NCI-H2227 (cell line): ENCODE data around the gene CACNA1H.
"Not testable (repeated sequence)": the region's sequence is repeated elsewhere in the genome, so short reads cannot be mapped to it uniquely, and the experiment has no call there.

Source experiments
- DNase-seq: peaks from one replicate; lab custom pipeline; 2025; ENCODE audit not compliant: unreplicated experiment; lab: John Stamatoyannopoulos, UW

CACNA1H gene

DNA sequence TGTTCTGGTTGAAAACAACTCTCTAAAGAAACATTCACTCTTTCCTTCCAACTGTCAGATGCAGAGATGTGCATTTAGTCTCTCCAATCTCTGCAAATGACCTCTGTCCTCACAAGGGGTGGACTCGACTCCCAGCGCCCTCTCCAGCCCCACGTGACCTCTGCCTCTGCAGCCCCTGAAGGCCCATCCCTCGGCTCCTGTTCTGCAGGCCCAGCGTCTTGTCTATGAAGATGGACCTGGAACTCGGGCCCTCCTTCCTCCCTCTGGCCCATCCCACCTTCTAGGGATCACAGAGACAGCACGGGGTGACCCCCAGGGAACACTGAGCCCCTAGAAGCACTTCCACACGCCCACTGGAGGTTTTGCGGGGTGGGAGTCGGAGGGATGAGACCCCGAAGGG is 90.5 kb downstream of the CACNA1H start:
- not testable (repeated sequence) for DNase-seq

DNA sequence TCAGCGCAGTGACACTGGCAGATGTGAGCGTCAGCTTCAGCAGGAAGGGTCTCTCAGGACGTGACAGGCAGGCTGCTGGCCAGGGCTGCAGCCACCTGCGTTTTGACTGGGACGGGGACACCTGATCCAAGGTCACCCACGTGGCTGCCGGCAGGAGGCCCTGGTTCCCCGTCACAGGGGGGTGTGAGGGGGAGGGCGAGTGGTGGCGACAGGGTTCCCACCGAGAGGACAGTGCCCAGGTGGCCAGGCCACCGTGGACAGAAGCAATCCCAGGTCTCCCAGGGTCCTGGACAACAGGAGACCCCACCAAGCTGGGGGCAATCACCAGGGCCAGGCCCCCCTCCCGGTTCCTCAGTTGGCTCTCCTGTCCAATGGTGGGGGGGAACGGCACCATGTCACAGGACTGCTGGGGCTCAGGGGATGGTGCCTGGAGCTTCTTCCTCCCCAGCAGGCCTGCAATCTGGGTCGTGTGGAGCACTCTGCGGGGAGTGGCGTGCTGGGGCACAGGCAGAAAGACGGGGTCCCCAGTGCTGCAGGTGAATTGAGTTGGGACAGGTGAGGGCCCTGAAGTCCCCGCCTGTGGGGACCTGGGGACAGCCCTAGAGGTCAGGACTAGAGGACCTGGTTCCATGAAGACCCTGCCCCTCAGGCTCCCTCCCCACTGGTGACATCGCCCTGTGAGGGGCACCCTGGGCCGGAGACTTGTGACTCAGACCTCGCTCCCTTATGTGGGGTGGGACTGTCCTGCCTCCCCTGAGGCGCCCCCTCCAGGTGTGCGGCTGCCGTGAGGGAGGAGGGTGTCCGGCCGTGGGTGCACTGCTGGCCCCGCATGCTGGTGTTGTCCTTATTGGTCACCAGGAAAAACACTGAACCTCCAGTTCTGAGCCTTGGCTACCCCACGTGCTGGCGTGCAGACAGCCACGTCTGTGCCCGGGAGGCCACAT is 91.3 kb downstream of the CACNA1H start:
- not testable (repeated sequence) for DNase-seq

DNA sequence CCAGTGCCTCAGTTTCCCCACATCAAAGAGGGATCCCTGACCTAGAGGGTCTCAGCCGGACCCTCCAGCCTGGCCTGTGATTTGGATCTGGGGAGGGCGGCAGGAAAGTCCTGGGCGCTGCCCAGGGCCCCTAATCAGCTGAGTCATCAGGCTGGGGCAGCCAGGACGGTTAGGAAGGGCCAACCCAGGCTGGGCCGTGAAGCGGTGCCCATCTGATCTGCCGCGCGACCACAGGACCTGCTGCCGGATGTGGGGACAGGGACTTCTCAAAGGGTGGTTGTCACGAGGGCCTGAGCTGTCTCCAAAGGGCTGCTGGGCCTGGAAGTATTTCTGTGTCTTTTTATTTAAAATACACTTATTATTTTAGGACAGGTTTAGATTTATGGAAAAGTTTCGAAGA is 92.0 kb downstream of the CACNA1H start:
- DNase-seq: no peak

DNA sequence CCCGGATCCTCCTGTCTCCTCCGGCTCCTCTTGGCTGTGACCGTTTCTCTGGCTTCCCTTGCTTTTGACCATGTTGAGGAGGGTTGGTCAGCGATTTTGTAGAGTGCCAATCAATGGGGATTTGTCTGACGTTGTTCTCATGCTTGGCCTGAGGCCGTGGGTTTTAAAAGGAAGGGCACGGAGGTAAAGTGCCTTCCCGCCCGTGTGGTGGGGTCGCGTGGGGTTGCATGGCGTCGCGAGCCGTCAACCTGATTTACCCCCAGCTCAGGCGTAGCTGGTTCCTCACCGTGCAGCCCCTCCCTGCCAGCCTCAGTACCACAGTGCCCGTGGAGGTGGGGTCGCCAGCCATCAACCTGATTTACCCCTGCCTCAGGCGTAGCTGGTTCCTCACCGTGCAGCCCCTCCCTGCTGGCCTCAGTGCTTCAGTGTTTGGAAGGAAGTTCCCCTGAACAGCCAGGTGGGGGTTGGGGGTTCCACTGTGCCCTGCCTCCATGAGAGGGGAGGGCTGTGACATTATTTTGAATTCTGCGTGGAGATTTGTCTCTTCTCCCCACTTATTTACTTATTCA is 92.6 kb downstream of the CACNA1H start:
- no peak for DNase-seq

DNA sequence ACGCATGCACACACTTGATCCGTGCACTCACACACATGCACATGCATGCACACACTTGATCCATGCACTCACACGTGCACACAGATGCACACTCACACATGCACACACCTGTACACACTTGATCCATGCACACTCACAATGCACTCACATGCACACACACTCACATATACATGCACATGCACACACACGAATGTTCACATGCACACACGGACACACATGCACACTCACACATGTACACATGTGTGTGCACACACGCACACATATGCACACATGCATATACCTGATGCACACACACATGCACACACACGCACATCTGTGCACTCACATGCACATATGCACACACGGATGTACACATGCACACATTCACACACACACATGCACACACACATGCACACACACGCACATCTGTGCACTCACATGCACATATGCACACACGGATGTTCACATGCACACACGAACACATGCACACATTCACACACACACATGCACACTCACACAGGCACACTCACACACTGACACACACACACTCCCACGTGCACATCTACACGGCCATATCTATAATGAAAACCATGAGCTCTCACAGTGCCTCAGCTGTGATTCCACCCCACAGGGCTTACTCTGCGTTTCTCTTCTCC is 95.1 kb downstream of the CACNA1H start:
- DNase-seq: not testable (repeated sequence)

DNA sequence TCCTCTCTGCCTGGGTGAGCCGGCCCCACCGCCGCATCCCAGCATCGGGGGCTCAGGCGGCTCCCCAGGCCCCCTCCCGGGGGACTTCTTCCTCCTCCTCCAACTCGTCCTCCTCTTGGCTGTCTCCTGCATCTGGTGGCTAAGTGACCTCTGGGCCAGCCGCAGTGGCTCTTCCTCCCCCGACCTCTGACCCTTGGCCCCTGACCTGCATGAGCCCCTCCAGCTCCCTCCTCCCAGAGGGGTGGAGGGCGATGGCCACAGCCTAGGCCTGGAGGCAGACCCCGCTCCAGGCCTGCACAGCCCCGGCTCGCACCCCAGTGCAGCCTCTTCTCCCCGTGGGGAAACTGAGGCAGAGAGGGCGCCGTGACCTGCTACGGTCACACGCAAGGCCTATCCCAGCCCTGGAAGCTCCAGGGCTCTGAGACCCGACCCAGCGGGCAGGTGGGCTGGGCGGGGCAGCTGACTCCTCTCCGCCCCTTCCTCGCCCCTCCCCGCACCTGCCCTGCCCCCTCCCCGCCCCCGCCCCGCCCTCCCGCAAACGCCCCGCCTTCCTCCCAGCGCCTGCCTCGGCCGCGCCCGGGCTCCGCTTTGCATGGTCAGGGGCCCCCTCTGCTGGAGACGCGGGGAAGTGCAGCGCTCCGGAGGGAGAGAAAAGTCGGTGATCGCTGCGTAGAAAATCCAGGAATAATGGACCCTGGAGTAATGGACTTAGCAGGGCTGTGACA is 96.3 kb downstream of the CACNA1H start:
- DNase-seq: not testable (repeated sequence)

DNA sequence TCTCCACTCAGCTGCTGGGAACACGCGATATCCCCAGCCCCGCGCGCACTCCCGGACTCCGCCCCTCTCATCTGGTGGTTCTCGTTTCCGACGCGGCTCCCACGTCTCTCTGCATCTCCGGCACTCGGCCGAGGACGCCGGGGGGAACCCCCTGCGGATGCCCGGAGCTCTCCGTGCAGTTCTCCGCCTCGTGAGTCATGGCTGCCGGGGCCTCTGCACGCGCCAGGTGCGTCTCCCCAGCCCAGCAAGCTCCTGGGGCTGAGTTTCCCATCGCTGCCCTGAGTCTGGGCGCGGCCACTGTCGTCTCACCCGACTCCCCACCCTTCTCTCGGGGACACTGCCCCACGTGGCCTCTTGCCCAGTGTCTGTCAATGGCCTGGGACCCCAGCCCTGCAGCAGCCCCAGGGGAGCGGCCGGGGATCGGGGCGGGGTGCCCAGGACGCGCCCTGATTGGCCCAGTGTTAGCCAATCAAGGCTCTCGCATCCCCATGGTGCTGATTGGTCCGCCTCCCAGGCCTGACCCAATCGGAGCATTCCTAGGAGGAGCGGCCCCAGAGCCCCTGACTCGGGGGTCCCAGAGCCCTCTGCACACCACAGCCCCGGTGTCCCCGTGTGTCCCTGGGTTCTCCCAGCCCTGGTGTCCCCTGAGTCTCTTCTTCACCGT is 100.9 kb downstream of the CACNA1H start:
- not testable (repeated sequence) for DNase-seq

DNA sequence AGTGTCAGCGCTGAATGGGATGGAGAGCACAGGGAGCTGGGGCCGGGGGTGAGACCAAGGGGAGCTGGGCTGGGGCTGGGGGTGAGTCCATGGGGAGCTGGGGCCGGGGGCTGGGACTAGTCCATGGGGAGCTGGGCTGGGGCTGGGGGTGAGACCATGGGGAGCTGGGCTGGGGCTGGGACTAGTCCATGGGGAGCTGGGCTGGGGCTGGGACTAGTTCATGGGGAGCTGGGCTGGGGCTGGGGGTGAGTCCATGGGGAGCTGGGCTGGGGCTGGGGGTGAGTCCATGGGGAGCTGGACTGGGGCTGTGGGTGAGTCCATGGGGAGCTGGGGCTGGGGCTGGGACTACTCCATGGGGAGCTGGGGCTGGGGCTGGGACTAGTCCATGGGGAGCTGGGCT is 101.9 kb downstream of the CACNA1H start:
- not testable (repeated sequence) for DNase-seq

DNA sequence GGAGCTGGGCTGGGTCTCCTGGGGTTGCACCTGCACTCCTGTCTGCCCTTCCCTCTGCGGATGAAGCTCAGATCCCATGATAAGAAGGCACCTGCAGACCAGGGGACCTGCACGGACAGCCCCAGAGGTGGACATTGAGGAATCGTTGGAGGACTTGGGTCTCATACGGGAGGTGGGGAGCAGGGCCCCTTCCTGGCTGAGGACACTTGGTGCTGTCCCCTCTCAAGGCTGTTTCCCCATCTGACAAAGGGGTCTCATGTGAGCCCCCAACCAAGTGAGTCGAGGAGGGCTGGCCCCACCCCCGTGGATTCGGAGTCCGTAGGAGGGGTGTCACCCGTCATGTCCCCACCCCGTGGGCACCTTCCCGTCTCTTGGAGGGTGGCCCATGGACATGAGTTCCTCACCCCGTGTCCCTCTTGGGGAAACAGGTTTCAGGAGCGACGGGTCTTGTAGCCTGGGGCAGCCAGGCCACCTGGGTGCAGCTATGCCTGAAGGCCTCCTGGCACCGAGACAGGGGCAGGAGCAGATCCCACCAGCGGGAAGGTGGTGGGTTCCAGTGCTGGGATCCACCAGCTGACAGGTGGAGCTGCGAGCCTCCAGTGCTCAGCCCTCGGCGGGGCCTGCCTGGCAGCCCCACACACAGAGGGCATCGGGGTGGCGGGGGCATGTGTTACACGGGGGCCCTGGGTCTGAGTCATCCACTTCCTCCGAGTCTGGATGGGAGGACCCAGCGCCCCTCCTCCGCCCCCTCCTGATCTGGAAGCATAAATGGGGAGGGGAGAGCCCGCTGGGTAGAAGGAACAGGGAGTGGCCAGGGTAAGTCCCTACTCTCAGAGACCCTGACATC is 102.6 kb downstream of the CACNA1H start, which contains the start of gene TPSD1:
TSS of gene TPSD1 (plus strand) at position 794 of the 847 bp plus-strand sequence. CDS start 212 bp downstream, outside the sequence.
- DNase-seq: not testable (repeated sequence)

DNA sequence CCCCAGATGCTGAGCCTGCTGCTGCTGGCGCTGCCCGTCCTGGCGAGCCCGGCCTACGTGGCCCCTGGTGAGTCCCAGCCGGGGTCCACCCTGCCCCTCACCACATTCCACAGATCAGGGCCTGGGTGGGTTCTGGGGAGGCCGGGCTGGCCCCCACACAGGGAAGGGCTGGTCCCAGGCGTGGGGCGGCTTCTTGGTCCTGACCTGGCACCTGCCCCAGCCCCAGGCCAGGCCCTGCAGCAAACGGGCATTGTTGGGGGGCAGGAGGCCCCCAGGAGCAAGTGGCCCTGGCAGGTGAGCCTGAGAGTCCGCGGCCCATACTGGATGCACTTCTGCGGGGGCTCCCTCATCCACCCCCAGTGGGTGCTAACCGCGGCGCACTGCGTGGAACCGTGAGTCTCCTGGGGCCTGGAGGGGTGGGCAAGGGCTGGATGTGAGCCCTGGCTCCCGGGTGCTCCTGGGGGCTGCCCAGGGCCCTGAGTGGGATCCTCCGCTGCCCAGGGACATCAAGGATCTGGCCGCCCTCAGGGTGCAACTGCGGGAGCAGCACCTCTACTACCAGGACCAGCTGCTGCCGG is 103.5 kb downstream of the CACNA1H start:
- DNase-seq: not testable (repeated sequence)

DNA sequence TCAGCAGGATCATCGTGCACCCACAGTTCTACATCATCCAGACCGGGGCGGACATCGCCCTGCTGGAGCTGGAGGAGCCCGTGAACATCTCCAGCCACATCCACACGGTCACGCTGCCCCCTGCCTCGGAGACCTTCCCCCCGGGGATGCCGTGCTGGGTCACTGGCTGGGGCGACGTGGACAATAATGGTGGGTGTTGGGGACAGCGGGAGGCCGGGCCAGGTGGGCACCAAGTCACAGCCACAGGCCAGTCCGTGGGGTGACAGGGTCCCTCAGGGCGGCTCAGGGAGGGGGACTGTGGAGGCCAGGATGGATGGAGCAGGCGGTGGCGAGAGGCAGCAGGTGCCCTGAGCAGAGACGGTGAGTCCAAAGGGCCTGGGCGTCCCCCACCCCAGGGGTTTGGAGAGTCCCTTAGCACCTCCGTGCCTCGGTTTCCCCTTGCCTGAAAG is 104.0 kb downstream of the CACNA1H start:
- DNase-seq: no peak

DNA sequence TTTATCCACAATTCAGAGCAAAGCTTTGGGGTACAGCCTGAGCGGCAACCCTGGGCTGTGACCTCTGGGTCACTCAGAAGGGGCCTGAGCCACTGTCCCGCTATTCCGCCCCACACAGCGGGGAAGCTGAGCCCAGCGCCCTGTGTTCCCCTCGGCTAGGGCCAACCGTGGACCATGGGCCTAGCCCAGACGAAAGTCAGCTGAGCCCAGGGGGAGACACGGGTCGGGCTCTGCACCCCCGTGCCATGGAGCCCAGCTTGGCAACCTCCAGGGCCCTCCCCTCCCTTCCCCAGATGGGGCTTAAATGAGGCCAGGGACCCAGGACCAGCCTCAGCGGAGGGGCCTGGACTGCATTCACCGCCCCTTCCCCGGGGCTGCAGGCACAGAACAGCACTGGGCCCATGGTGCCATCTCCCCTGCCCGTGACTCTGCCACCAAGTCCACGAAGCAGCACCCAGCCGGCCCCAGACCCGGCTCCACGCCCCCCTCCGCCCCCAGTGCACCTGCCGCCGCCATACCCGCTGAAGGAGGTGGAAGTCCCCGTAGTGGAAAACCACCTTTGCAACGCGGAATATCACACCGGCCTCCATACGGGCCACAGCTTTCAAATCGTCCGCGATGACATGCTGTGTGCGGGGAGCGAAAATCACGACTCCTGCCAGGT is 104.8 kb downstream of the CACNA1H start:
- DNase-seq: no peak

DNA sequence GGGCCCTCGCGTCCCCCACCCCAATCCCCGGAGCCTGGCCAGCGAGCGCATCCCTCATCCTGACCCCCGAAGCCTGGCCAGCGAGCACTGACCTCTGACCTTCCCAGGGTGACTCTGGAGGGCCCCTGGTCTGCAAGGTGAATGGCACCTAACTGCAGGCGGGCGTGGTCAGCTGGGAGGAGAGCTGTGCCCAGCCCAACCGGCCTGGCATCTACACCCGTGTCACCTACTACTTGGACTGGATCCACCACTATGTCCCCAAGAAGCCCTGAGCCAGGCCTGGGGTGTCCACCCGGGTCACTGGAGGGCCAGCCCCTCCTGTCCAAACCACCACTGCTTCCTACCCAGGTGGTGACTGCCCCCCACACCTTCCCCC is 105.3 kb downstream of the CACNA1H start:
- DNase-seq: no peak

DNA sequence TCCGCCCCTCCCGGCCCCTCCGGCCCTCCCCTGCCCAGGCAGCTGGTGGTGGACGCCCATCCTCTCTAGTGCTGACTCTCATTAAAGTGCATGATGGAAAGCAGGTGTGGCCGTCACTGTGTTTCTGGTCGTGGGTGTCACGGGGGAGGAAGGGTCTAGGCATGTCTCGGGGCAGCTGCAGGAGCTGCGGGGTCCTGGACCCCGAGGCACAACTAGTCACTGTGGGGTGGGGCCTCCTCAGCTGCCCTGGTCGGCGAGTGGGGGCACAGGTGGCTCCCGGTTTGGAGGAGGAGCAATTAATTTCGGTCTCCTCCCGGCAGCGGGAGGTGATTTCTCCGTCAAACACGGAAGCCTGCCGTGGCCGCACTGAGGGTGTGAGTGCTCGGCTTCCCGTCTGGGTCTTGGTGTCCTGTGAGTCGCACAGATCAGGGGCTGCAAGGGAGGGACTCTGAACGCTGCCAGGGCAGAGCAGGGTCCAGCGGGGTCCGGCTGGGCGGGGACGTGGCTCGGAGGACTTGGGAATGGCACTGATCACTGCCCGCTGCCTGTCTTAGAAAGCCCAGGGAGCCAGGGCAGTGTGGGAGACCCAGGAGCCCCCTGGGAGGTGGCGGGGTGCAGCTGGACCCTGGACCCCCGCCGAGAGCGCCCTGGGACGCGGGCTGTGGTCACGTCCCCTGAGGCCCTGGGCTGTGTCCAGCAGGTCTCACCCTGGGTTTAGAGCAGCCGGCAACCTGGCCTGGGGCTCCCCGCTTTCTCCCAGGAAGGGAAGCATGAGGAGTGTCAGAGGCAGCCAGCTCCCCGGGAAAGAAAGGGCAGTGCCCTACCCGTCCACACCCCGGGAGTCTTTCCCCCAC is 106.2 kb downstream of the CACNA1H start:
- peak; percentile 67 for DNase-seq

DNA sequence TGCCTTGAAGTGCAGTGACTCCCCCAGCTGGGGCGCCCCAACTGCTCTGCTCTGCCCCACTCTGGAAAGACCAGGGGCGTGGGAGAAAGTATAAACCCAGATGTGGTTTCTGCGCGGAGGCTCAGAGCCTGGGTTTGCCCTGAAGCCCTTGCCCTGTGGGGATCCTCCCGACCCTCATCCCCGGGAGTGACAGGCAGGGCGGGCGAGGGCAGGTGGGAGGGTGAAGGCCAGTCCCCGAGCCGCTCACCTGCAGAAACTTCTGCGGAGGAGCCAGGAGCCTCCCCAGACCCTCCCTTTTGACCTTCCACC is 106.8 kb downstream of the CACNA1H start:
- no peak for DNase-seq

DNA sequence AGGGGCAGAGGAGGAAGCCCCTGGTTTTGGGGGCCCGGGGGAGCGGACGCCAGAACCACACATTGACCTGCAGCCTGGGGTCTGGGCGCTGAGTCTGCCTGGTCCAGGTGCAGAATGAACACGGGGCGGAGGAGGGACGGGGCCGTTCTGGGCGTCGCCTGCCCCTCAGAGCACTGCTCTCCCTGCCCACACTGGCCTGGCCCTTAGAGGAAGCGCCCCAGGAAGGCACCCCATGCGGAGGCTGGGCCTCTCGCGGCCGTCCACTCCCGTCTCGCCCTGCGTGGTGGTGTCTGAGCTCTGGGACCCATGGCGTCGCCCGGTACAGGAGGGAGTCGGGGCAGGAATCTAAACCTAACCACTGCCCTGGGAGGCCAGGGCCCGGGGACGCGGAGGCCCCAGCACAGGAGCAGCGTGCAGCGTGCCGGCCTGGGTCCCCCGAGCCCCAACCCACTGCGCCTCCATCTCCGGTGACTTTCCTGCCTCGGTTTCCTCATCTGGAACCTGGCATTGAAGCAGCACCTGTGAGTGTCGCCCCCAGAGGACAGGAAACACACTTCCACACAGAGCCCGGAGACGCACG is 107.3 kb downstream of the CACNA1H start:
- no peak for DNase-seq

DNA sequence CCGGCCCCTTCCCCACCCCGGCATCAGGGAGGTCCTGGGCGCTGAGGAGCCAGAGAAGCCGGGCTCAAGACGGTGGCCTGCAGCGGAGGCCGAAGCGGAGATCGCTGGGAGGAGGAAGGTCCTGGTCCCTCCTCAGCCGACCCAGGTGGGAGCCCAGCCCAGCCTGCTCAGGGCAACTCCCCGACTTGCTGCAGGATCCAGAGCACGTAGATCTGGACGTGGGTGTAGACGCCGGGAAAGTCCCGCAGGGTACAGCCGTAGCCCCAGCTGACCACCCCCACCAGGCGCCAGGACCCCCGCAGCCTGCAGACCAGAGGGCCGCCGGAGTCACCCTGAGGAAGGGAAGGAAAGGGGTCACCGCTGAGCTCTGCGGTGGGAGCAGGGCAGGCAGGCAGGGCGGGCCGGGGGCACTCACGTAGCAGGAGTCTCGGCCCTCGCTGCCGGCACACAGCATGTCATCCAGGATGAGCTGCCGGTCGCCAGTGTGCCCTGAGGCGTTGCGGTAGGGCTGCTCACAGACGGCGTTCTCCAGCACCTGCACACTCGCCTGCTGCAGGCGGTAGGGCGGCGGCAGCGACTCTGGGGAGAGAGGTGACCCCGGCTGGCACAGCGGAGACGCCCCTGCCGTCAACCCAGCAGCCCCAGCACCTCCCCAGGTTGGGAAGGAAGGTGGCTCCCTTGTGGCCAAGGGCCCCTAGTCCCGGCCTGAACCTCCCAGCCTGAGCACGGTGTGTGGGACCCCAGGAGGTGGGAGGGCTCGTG is 108.4 kb downstream of the CACNA1H start:
- DNase-seq: no peak
